B cell (primary cell): ENCODE data around the gene FYN. TPM values are rescaled to one million over a fixed set of nuclear protein-coding genes. Genes with fewer than 3 reads are reported as not detected.

ENCODE experiments used
- ATAC-seq: fragments of 200-7000 bp; cut with Tn5 transposase; one replicate; pipeline ENCODE4 v1.10.0; 2021; ENCODE audit warnings: low read depth, mild to moderate bottlenecking, moderate number of reproducible peaks, moderate library complexity
- CTCF ChIA-PET: fragments of 350-600 bp; sonication (Branson Sonifier 250); formaldehyde crosslinking; loops from one replicate; lab custom pipeline; 2021; ENCODE audit warnings: antibody characterized with exemption, inconsistent platforms; lab: Charles Lee
- POLR2A ChIA-PET: fragments of 350-600 bp; sonication (Branson Sonifier 250); formaldehyde crosslinking; loops from one replicate; lab custom pipeline; 2021; ENCODE audit warnings: antibody characterized with exemption; lab: Charles Lee
- DNase-seq: peaks from one replicate; pipeline ENCODE4 v3.0.0; 2013
- H2AFZ ChIP-seq: 2 replicates; pipeline ENCODE4 v1.6.1; 2012; ENCODE audit warnings: mild to moderate bottlenecking, low read depth, low read length; ENCODE audit not compliant: insufficient read depth, poor library complexity, severe bottlenecking
- H3K27ac ChIP-seq, 2 donors: 1 replicate in 1 of 2; 2 replicates in 1 of 2; pipeline ENCODE4 v1.5.1; 2012 to 2013; ENCODE audit warnings: low read length in 2 of 2, mild to moderate bottlenecking in 2 of 2, moderate library complexity in 1 of 2
- H3K27me3 ChIP-seq, 4 experiments: fragments of 200-600 bp in 1 of 4; sonication (generic) in 1 of 4; replicated peaks in 1 of 4; 1 replicate in 2 of 4; 2 replicates in 2 of 4; pipeline versions ENCODE4 v1.6.1 to v1.7.0; 2013 to 2016; ENCODE audit warnings: low read length in 3 of 4, mild to moderate bottlenecking in 2 of 4, mixed read lengths in 1 of 4, moderate library complexity in 1 of 4; ENCODE audit not compliant: insufficient read depth in 4 of 4, control insufficient read depth in 3 of 4; ENCODE audit errors: control extremely low read depth in 1 of 4
- H3K36me3 ChIP-seq, 2 experiments: replicated peaks in 1 of 2; 1 replicate in 1 of 2; 2 replicates in 1 of 2; pipeline versions ENCODE4 v1.6.1 to v1.7.1; 2013; ENCODE audit warnings: low read length in 1 of 2; ENCODE audit not compliant: insufficient read depth in 2 of 2, control insufficient read depth in 1 of 2; ENCODE audit errors: control extremely low read depth in 1 of 2, extremely low read depth in 1 of 2
- H3K4me1 ChIP-seq, 2 donors: fragments of 200-600 bp in 1 of 2; sonication (generic) in 1 of 2; 1 replicate in 1 of 2; 2 replicates in 1 of 2; pipeline versions ENCODE4 v1.5.1 to v1.6.1; 2013 to 2017; ENCODE audit warnings: low read length in 2 of 2; ENCODE audit not compliant: control insufficient read depth in 2 of 2, insufficient read depth in 2 of 2
- H3K4me2 ChIP-seq: replicated peaks from 2 replicates; pipeline ENCODE3; 2012; ENCODE audit warnings: mild to moderate bottlenecking, low read depth, low read length; ENCODE audit not compliant: poor library complexity, severe bottlenecking
- H3K4me3 ChIP-seq, 5 experiments: fragments of 200-600 bp in 1 of 5; sonication (generic) in 1 of 5; 1 replicate in 3 of 5; 2 replicates in 2 of 5; pipeline versions ENCODE4 v1.5.1 to v1.7.0; 2011 to 2016; ENCODE audit warnings: low read length in 4 of 5, mild to moderate bottlenecking in 4 of 5, low read depth in 2 of 5, control low read depth in 1 of 5, moderate library complexity in 1 of 5; ENCODE audit not compliant: insufficient read depth in 1 of 5; ENCODE audit errors: control extremely low read depth in 1 of 5, extremely low read depth in 1 of 5
- H3K79me2 ChIP-seq: fragments of 200-600 bp; sonication (generic); one replicate; pipeline ENCODE4 v1.6.0; 2016; ENCODE audit warnings: low read length; ENCODE audit not compliant: control insufficient read depth, insufficient read depth
- H3K9ac ChIP-seq: fragments of 200-600 bp; sonication (generic); 2 replicates; pipeline ENCODE4 v1.6.1; 2017; ENCODE audit warnings: mild to moderate bottlenecking, low read length, moderate library complexity
- H3K9me3 ChIP-seq, 3 donors: one replicate each; pipeline versions ENCODE4 v1.6.1 to v1.7.1; 2013; ENCODE audit warnings: low read length in 2 of 3; ENCODE audit not compliant: control insufficient read depth in 2 of 3, insufficient read depth in 1 of 3; ENCODE audit errors: control extremely low read depth in 1 of 3
- H4K20me1 ChIP-seq: 2 replicates; pipeline ENCODE4 v1.6.0; 2012; ENCODE audit warnings: mild to moderate bottlenecking, low read length; ENCODE audit not compliant: insufficient read depth, control insufficient read depth, poor library complexity, severe bottlenecking
- H3K27ac Mint-ChIP-seq: one replicate; pipeline ENCODE4 v1.8.0; 2021; ENCODE audit warnings: mixed read lengths
- H3K27me3 Mint-ChIP-seq: one replicate; pipeline ENCODE4 v1.8.0; 2021; ENCODE audit warnings: mixed read lengths
- H3K4me1 Mint-ChIP-seq: one replicate; pipeline ENCODE4 v1.8.0; 2021; ENCODE audit warnings: mixed read lengths
- H3K4me3 Mint-ChIP-seq: one replicate; pipeline ENCODE4 v1.8.0; 2021; ENCODE audit warnings: mixed read lengths
- H3K9me3 Mint-ChIP-seq: one replicate; pipeline ENCODE4 v1.8.0; 2022; ENCODE audit warnings: mixed read lengths; ENCODE audit not compliant: insufficient read depth
- CTCF ChIP-seq: fragments of 200-600 bp; IDR thresholded peaks from one replicate; pipeline ENCODE4 v1.8.0; 2022; ENCODE audit warnings: antibody characterized with exemption, mild to moderate bottlenecking
- EZH2 ChIP-seq: IDR thresholded peaks from 2 replicates; pipeline ENCODE4 v1.6.1; 2012; ENCODE audit warnings: borderline replicate concordance, low read depth, mild to moderate bottlenecking, moderate library complexity, low read length; ENCODE audit not compliant: insufficient read depth, poor library complexity, severe bottlenecking
- WGBS: methylation state at CpG from one replicate; pipeline ENCODE4 v1.1.5; 2013; ENCODE audit warnings: missing lambda C conversion rate; ENCODE audit not compliant: insufficient coverage; 5-methylcytosine and 5-hydroxymethylcytosine counted together
- intact Hi-C: fragments of 100-400 bp; cut with micrococcal nuclease; formaldehyde crosslinking; loops from one replicate; pipeline ENCODE4 v1.10.0; 2022
- polyA plus RNA-seq: library from polyadenylated mRNA; depleted of rRNA; stranded (reverse); fragments of >200 nt; gene quantifications from 2 replicates; pipeline ENCODE4 v1.2.3, GENCODE V29; 2012
- total RNA-seq, 2 donors: library from RNA; stranded (reverse); fragments of 120-200 nt in 1 of 2; gene quantifications; 1 replicate in 1 of 2; 2 replicates in 1 of 2; pipeline versions ENCODE4 v1.2.3 to v1.2.4, GENCODE V29; 2013 to 2022

The FYN gene
- total and polyA plus RNA-seq, 2 donors (not counting 1 experiment from before 2014, with no cell fraction given): 54.1 to 94.0 TPM

GRCh38 chr6:111850295-111850937 is 22.8 kb downstream of the FYN start:
- Histone ChIP-seq H3K36me3 (no peaks in the 10 kb centered on the region), H2AFZ (no peak overlapping the region), H3K4me2 (peak overlapping the region; percentile 29), H3K4me1 (peaks cover 31 to 37% of the 10 kb centered on the region in 2 donors), H3K27ac (no peak overlapping the region), H4K20me1 (no peaks in the 10 kb centered on the region), H3K79me2 (peaks cover 69% of the 10 kb centered on the region), H3K9me3 (no peaks in the 10 kb centered on the region), H3K9ac (peak overlapping the region; percentile 5), H3K4me3 (no peak overlapping the region), H3K27me3 (no peaks in the 10 kb centered on the region)
- Mint-ChIP-seq H3K4me3 (peak overlapping the region; percentile 42), H3K4me1 (peaks cover 51% of the 10 kb centered on the region), H3K9me3 (no peaks in the 10 kb centered on the region), H3K27me3 (no peaks in the 10 kb centered on the region), H3K27ac (peak overlapping the region; percentile 7)
- peak; percentile 61 for ATAC-seq
- WGBS: 50% methylated on average over 7 of the region's 10 CpGs
- ChIA-PET CTCF (interaction anchor here (1.4 kb wide), 1 partner anchor 19 kb away, joined by 4 read pairs; no protein-coding TSS in a partner anchor), POLR2A (interaction anchor here (1.2 kb wide), 1 partner anchor 23 kb away, joined by 3 read pairs; no protein-coding TSS in a partner anchor)
- peak; percentile 46 for DNase-seq
- TF ChIP-seq CTCF (no peak), EZH2 (no peak)
- intact Hi-C loops: no loop called here

- Histone ChIP-seq H3K36me3 (no peaks in the 10 kb centered on the region), H3K4me3 (no peak overlapping the region), H3K79me2 (peaks cover 63% of the 10 kb centered on the region), H3K4me1 (peaks cover 42 to 48% of the 10 kb centered on the region in 2 donors), H3K9me3 (no peaks in the 10 kb centered on the region), H3K4me2 (no peak overlapping the region), H2AFZ (no peak overlapping the region), H3K9ac (no peak overlapping the region), H4K20me1 (no peaks in the 10 kb centered on the region), H3K27me3 (no peaks in the 10 kb centered on the region), H3K27ac (no peak overlapping the region)
- Mint-ChIP-seq H3K4me1 (peaks cover 62% of the 10 kb centered on the region), H3K27ac (no peak overlapping the region), H3K27me3 (no peaks in the 10 kb centered on the region), H3K4me3 (no peak overlapping the region), H3K9me3 (no peaks in the 10 kb centered on the region)
- no peak for DNase-seq
- no peak for TF ChIP-seq CTCF
- TF ChIP-seq EZH2: no peak
- POLR2A ChIA-PET: no interaction called here
- CTCF ChIA-PET: no interaction called here
- 100% methylated on average over 2 of the region's 5 CpGs for WGBS
- intact Hi-C loops: loop anchor here (5.0 to 10.0 kb wide), 2 partner anchors 87 to 124 kb away; no protein-coding TSS in a partner anchor
- no peak for ATAC-seq
Observed at GRCh38 chr6:111849298-111849697, 24.0 kb downstream of the FYN start.
